ENCODE measurements around the gene CDC14A. TPM values are rescaled to one million over a fixed set of nuclear protein-coding genes. Genes with fewer than 3 reads are reported as not detected.

The CDC14A gene
- total RNA-seq, 1 donor from 2014 or later: 6.3 TPM

DNA sequence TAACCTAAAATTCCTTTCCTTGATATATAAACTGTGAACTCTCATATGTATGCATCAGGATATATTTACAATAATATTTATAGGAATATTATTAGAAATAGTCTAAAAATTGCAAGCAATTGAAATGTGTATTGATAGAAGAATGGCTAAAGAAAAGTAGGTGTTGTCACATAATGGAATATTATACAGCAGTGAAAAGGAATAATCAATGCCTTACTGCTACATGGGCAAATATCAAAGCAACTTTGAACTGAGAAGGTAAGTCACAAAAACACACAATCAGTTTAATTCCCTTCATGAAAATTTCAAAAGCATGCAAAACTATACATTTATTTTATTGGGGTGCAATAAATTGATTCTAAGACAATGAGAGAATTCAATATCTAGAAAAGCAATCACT lies 35.7 kb upstream of the CDC14A start:
- TF ChIP-seq, protein P1, sequence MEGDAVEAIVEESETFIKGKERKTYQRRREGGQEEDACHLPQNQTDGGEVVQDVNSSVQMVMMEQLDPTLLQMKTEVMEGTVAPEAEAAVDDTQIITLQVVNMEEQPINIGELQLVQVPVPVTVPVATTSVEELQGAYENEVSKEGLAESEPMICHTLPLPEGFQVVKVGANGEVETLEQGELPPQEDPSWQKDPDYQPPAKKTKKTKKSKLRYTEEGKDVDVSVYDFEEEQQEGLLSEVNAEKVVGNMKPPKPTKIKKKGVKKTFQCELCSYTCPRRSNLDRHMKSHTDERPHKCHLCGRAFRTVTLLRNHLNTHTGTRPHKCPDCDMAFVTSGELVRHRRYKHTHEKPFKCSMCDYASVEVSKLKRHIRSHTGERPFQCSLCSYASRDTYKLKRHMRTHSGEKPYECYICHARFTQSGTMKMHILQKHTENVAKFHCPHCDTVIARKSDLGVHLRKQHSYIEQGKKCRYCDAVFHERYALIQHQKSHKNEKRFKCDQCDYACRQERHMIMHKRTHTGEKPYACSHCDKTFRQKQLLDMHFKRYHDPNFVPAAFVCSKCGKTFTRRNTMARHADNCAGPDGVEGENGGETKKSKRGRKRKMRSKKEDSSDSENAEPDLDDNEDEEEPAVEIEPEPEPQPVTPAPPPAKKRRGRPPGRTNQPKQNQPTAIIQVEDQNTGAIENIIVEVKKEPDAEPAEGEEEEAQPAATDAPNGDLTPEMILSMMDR (IDR thresholded peaks at IDR 0.05; ENCODE audit: insufficient read depth, low read depth, low read length): no peak
- no peak for TF ChIP-seq EZH2 (IDR thresholded peaks at IDR 0.05; ENCODE audit: insufficient read depth, low read length)
- Mint-ChIP-seq H3K4me3 (ENCODE audit: unreplicated experiment) (no peak overlapping the region), H3K9me3 (ENCODE audit: unreplicated experiment) (peaks cover 7% of the 10 kb centered on the region), H3K27me3 (ENCODE audit: low read depth, unreplicated experiment) (peaks cover 1% of the 10 kb centered on the region), H3K4me1 (ENCODE audit: low read depth, unreplicated experiment) (no peaks in the 10 kb centered on the region), H3K27ac (ENCODE audit: unreplicated experiment) (no peak overlapping the region), H3K36me3 (ENCODE audit: low read depth, unreplicated experiment) (peaks cover 3% of the 10 kb centered on the region)
- H3K9ac ChIP-seq (ENCODE audit: low read length): no peak overlapping the region
- no peak overlapping the region for H3K27ac ChIP-seq (ENCODE audit: low read depth, low read length)
- no peak overlapping the region for H2AFZ ChIP-seq (ENCODE audit: low read depth, low read length)
- DNase-seq (ENCODE audit: low read depth) (no peak), FAIRE-seq (no peak)
- H3K9me3 ChIP-seq (ENCODE audit: insufficient read depth, low read depth, low read length): peaks cover 3% of the 10 kb centered on the region
- H3K4me3 ChIP-seq (ENCODE audit: insufficient read depth, low read depth, low read length): no peak overlapping the region
- H3K79me2 ChIP-seq (ENCODE audit: insufficient read depth, low read length): no peaks in the 10 kb centered on the region
- H3K4me2 ChIP-seq (ENCODE audit: low read length): no peak overlapping the region
- no peaks in the 10 kb centered on the region for H3K36me3 ChIP-seq (ENCODE audit: insufficient read depth, low read length)
- no peaks in the 10 kb centered on the region for H4K20me1 ChIP-seq (ENCODE audit: insufficient read depth, low read length)
- peaks cover 3% of the 10 kb centered on the region for H3K27me3 ChIP-seq (ENCODE audit: insufficient read depth, low read length)
- no peaks in the 10 kb centered on the region for H3K4me1 ChIP-seq (ENCODE audit: insufficient read depth, low read length)

- peaks cover 4% of the 10 kb centered on the region for H3K4me1 Mint-ChIP-seq (ENCODE audit: low read depth, unreplicated experiment)
- peaks cover 3% of the 10 kb centered on the region for H3K36me3 Mint-ChIP-seq (ENCODE audit: low read depth, unreplicated experiment)
- Histone ChIP-seq H3K27ac (ENCODE audit: low read depth, low read length) (no peak overlapping the region), H4K20me1 (ENCODE audit: insufficient read depth, low read length) (no peaks in the 10 kb centered on the region), H3K36me3 (ENCODE audit: insufficient read depth, low read length) (no peaks in the 10 kb centered on the region), H3K9ac (ENCODE audit: low read length) (no peak overlapping the region), H2AFZ (ENCODE audit: low read depth, low read length) (no peak overlapping the region), H3K27me3 (ENCODE audit: insufficient read depth, low read length) (no peaks in the 10 kb centered on the region), H3K4me2 (ENCODE audit: low read length) (no peak overlapping the region), H3K4me1 (ENCODE audit: insufficient read depth, low read length) (no peaks in the 10 kb centered on the region), H3K4me3 (ENCODE audit: insufficient read depth, low read depth, low read length) (no peak overlapping the region), H3K79me2 (ENCODE audit: insufficient read depth, low read length) (no peaks in the 10 kb centered on the region), H3K9me3 (ENCODE audit: insufficient read depth, low read depth, low read length) (peaks cover under 1% of the 10 kb centered on the region)
- no peak overlapping the region for H3K4me3 Mint-ChIP-seq (ENCODE audit: unreplicated experiment)
- DNase-seq (ENCODE audit: low read depth): no peak
- no peak for FAIRE-seq
- peaks cover 7% of the 10 kb centered on the region for H3K9me3 Mint-ChIP-seq (ENCODE audit: unreplicated experiment)
- no peak for TF ChIP-seq EZH2 (IDR thresholded peaks at IDR 0.05; ENCODE audit: insufficient read depth, low read length)
- TF ChIP-seq, protein P1 (IDR thresholded peaks at IDR 0.05; ENCODE audit: insufficient read depth, low read depth, low read length): no peak
- no peak overlapping the region for H3K27ac Mint-ChIP-seq (ENCODE audit: unreplicated experiment)
- no peaks in the 10 kb centered on the region for H3K27me3 Mint-ChIP-seq (ENCODE audit: low read depth, unreplicated experiment)
Observed at GRCh38 chr1:100320311-100321099, 31.8 kb upstream of the CDC14A start.

- Mint-ChIP-seq H3K4me1 (ENCODE audit: low read depth, unreplicated experiment) (peaks cover 4% of the 10 kb centered on the region), H3K27ac (ENCODE audit: unreplicated experiment) (no peak overlapping the region), H3K36me3 (ENCODE audit: low read depth, unreplicated experiment) (peaks cover 3% of the 10 kb centered on the region), H3K4me3 (ENCODE audit: unreplicated experiment) (no peak overlapping the region), H3K27me3 (ENCODE audit: low read depth, unreplicated experiment) (no peaks in the 10 kb centered on the region), H3K9me3 (ENCODE audit: unreplicated experiment) (peaks cover 4% of the 10 kb centered on the region)
- H3K27ac ChIP-seq (ENCODE audit: low read depth, low read length): no peak overlapping the region
- no peaks in the 10 kb centered on the region for H3K4me1 ChIP-seq (ENCODE audit: insufficient read depth, low read length)
- TF ChIP-seq, protein P1 (IDR thresholded peaks at IDR 0.05; ENCODE audit: insufficient read depth, low read depth, low read length): no peak
- TF ChIP-seq EZH2 (IDR thresholded peaks at IDR 0.05; ENCODE audit: insufficient read depth, low read length): no peak
- H4K20me1 ChIP-seq (ENCODE audit: insufficient read depth, low read length): no peaks in the 10 kb centered on the region
- no peak for FAIRE-seq
- H3K4me2 ChIP-seq (ENCODE audit: low read length): no peak overlapping the region
- H3K9me3 ChIP-seq (ENCODE audit: insufficient read depth, low read depth, low read length): no peaks in the 10 kb centered on the region
- H3K79me2 ChIP-seq (ENCODE audit: insufficient read depth, low read length): no peaks in the 10 kb centered on the region
- H3K4me3 ChIP-seq (ENCODE audit: insufficient read depth, low read depth, low read length): no peak overlapping the region
- no peak for DNase-seq (ENCODE audit: low read depth)
- no peak overlapping the region for H2AFZ ChIP-seq (ENCODE audit: low read depth, low read length)
- no peaks in the 10 kb centered on the region for H3K27me3 ChIP-seq (ENCODE audit: insufficient read depth, low read length)
- H3K36me3 ChIP-seq (ENCODE audit: insufficient read depth, low read length): no peaks in the 10 kb centered on the region
- H3K9ac ChIP-seq (ENCODE audit: low read length): no peak overlapping the region
Observed at GRCh38 chr1:100321100-100321493, 31.2 kb upstream of the CDC14A start.

Measured in astrocyte (in vitro differentiated cells and primary cell).